GM20000 (cell line): ENCODE measurements around the gene MYO9B.

ENCODE experiments used
- DNase-seq: peaks from one replicate; pipeline ENCODE4 v3.0.0; 2012; ENCODE audit warnings: low spot score
- CTCF ChIP-seq: IDR thresholded peaks from 2 replicates; pipeline ENCODE4 v1.5.1; 2012; ENCODE audit warnings: mild to moderate bottlenecking, control low read depth; ENCODE audit errors: extremely low read depth, missing control alignments

The MYO9B gene

GRCh38 chr19:17163652-17164051 lies 88.1 kb downstream of the MYO9B start:
- TF ChIP-seq CTCF, result no peak
- no peak for DNase-seq

- DNase-seq, result no peak
- TF ChIP-seq CTCF, result no peak
Measured at GRCh38 chr19:17164639-17165038, 89.1 kb downstream of the MYO9B start.

GRCh38 chr19:17165715-17166114 lies 90.1 kb downstream of the MYO9B start:
- no peak for TF ChIP-seq CTCF
- DNase-seq, result no peak

GRCh38 chr19:17170538-17171297 lies 95.1 kb downstream of the MYO9B start:
- no peak for TF ChIP-seq CTCF
- DNase-seq, result peak; percentile 90

- DNase-seq, result no peak
- TF ChIP-seq CTCF, result no peak
Measured at GRCh38 chr19:17171874-17172273, 96.3 kb downstream of the MYO9B start.

GRCh38 chr19:17172624-17173345 lies 97.2 kb downstream of the MYO9B start:
- DNase-seq, result no peak
- no peak for TF ChIP-seq CTCF

- DNase-seq, result no peak
- TF ChIP-seq CTCF, result no peak
Measured at GRCh38 chr19:17178291-17178690, 102.7 kb downstream of the MYO9B start.
